H9 (cell line): ENCODE results near the gene NAV1. TPM values are rescaled to one million over a fixed set of nuclear protein-coding genes. Genes with fewer than 3 reads are reported as not detected.

Experiments
- DNase-seq: peaks from one replicate; pipeline ENCODE4 v3.0.0-alpha.2; 2017
- H2AFZ ChIP-seq: one replicate; pipeline ENCODE4 v1.6.1; 2013; ENCODE audit warnings: mild to moderate bottlenecking, low read length, control low read depth, moderate library complexity
- H2AK5ac ChIP-seq: 2 replicates; pipeline ENCODE4 v1.6.1; 2013; ENCODE audit warnings: low read length, control low read depth, mixed read lengths; ENCODE audit not compliant: insufficient read length
- H2BK120ac ChIP-seq: one replicate; pipeline ENCODE4 v1.6.1; 2013; ENCODE audit warnings: low read depth, mild to moderate bottlenecking, low read length, control low read depth, inconsistent platforms; ENCODE audit not compliant: poor library complexity, severe bottlenecking
- H2BK12ac ChIP-seq: 2 replicates; pipeline ENCODE4 v1.6.1; 2013; ENCODE audit warnings: low read length, control low read depth, mixed read lengths, low read depth; ENCODE audit not compliant: insufficient read length
- H2BK15ac ChIP-seq: 2 replicates; pipeline ENCODE4 v1.6.1; 2013; ENCODE audit warnings: low read depth, low read length, control low read depth
- H2BK20ac ChIP-seq: one replicate; pipeline ENCODE4 v1.6.1; 2013; ENCODE audit warnings: low read depth, mild to moderate bottlenecking, low read length, control low read depth, inconsistent platforms; ENCODE audit not compliant: poor library complexity, severe bottlenecking
- H2BK5ac ChIP-seq: 2 replicates; pipeline ENCODE4 v1.6.1; 2013; ENCODE audit warnings: low read length, control low read depth, mixed read lengths; ENCODE audit not compliant: insufficient read length
- H3K14ac ChIP-seq: 2 replicates; pipeline ENCODE4 v1.6.1; 2013; ENCODE audit warnings: low read length, control low read depth; ENCODE audit not compliant: insufficient read depth
- H3K18ac ChIP-seq: 2 replicates; pipeline ENCODE4 v1.6.1; 2013; ENCODE audit warnings: low read depth, mild to moderate bottlenecking, mixed read lengths, low read length, control low read depth; ENCODE audit not compliant: insufficient read length
- H3K23ac ChIP-seq: 2 replicates; pipeline ENCODE4 v1.6.1; 2013; ENCODE audit warnings: low read length, control low read depth, mixed read lengths, low read depth; ENCODE audit not compliant: insufficient read length
- H3K23me2 ChIP-seq: 2 replicates; pipeline ENCODE4 v1.6.1; 2013; ENCODE audit warnings: low read depth, mild to moderate bottlenecking, mixed read lengths, low read length, control low read depth; ENCODE audit not compliant: insufficient read length, poor library complexity, severe bottlenecking
- H3K27ac ChIP-seq: 2 replicates; pipeline ENCODE4 v1.5.1; 2013; ENCODE audit warnings: low read length, control low read depth, mixed read lengths, low read depth; ENCODE audit not compliant: insufficient read length
- H3K27me3 ChIP-seq: 2 replicates; pipeline ENCODE4 v1.6.1; 2013; ENCODE audit warnings: low read length, control low read depth, inconsistent platforms; ENCODE audit not compliant: insufficient read depth
- H3K4ac ChIP-seq: 2 replicates; pipeline ENCODE4 v1.6.1; 2013; ENCODE audit warnings: low read depth, mild to moderate bottlenecking, control low read depth, inconsistent platforms, low read length, moderate library complexity
- H3K4me1 ChIP-seq: 2 replicates; pipeline ENCODE4 v1.6.1; 2013; ENCODE audit warnings: low read length, control low read depth, inconsistent platforms; ENCODE audit not compliant: insufficient read depth
- H3K4me2 ChIP-seq: 2 replicates; pipeline ENCODE4 v1.6.1; 2013; ENCODE audit warnings: low read length, control low read depth, mixed read lengths; ENCODE audit not compliant: insufficient read length, insufficient read depth
- H3K56ac ChIP-seq: 2 replicates; pipeline ENCODE4 v1.6.1; 2013; ENCODE audit warnings: low read depth, mild to moderate bottlenecking, mixed read lengths, low read length, control low read depth; ENCODE audit not compliant: insufficient read length
- H3K79me1 ChIP-seq: 2 replicates; pipeline ENCODE4 v1.6.1; 2013; ENCODE audit warnings: low read depth, mild to moderate bottlenecking, moderate library complexity, low read length, control low read depth, inconsistent platforms; ENCODE audit not compliant: insufficient read depth, poor library complexity, severe bottlenecking
- H3K79me2 ChIP-seq: 2 replicates; pipeline ENCODE4 v1.6.1; 2013; ENCODE audit warnings: low read length, control low read depth, inconsistent platforms; ENCODE audit not compliant: insufficient read depth
- H3K9ac ChIP-seq: 2 replicates; pipeline ENCODE4 v1.6.1; 2013; ENCODE audit warnings: low read length, control low read depth, mixed read lengths; ENCODE audit not compliant: insufficient read length; ENCODE audit errors: extremely low read depth
- H3K9me3 ChIP-seq: one replicate; pipeline ENCODE4 v1.6.1; 2013; ENCODE audit warnings: low read depth, low read length, inconsistent platforms; ENCODE audit not compliant: control insufficient read depth
- H3T11ph ChIP-seq: one replicate; pipeline ENCODE4 v1.6.1; 2013; ENCODE audit warnings: mild to moderate bottlenecking, low read length, control low read depth, inconsistent platforms
- H4K20me1 ChIP-seq: one replicate; pipeline ENCODE4 v1.6.1; 2013; ENCODE audit not compliant: control insufficient read depth, insufficient read length, insufficient read depth
- H4K5ac ChIP-seq: 2 replicates; pipeline ENCODE4 v1.6.1; 2013; ENCODE audit warnings: low read depth, mild to moderate bottlenecking, mixed read lengths, low read length, control low read depth; ENCODE audit not compliant: insufficient read length
- H4K8ac ChIP-seq: replicated peaks from 2 replicates; pipeline ENCODE4 v1.6.1; 2013; ENCODE audit warnings: low read length, control low read depth, mixed read lengths, low read depth; ENCODE audit not compliant: insufficient read length
- H4K91ac ChIP-seq: 2 replicates; pipeline ENCODE4 v1.6.1; 2013; ENCODE audit warnings: low read depth, mild to moderate bottlenecking, moderate library complexity, mixed read lengths, low read length, control low read depth; ENCODE audit not compliant: insufficient read length
- H3K27ac Mint-ChIP-seq, 3 experiments: 2 replicates in 2 of 3; 3 replicates in 1 of 3; pipeline ENCODE4 v1.8.0; 2020 to 2021; ENCODE audit warnings: mixed read lengths in 3 of 3, mild to moderate bottlenecking in 1 of 3, moderate library complexity in 1 of 3
- H3K27me3 Mint-ChIP-seq: 2 replicates; pipeline ENCODE4 v1.8.0; 2021; ENCODE audit warnings: low read depth, mild to moderate bottlenecking, moderate library complexity, mixed read lengths
- H3K36me3 Mint-ChIP-seq, 3 experiments: 2 replicates in 2 of 3; 3 replicates in 1 of 3; pipeline ENCODE4 v1.8.0; 2020 to 2021; ENCODE audit warnings: low read depth in 3 of 3, mixed read lengths in 3 of 3; ENCODE audit not compliant: insufficient read depth in 1 of 3
- H3K4me1 Mint-ChIP-seq, 2 experiments: 2 replicates each; pipeline ENCODE4 v1.8.0; 2020; ENCODE audit warnings: mixed read lengths in 2 of 2
- H3K4me3 Mint-ChIP-seq, 2 experiments: 2 replicates in 1 of 2; 3 replicates in 1 of 2; pipeline ENCODE4 v1.8.0; 2020 to 2021; ENCODE audit warnings: mild to moderate bottlenecking in 2 of 2, mixed read lengths in 2 of 2, moderate library complexity in 1 of 2
- H3K9me3 Mint-ChIP-seq, 2 experiments: 2 replicates in 1 of 2; 3 replicates in 1 of 2; pipeline ENCODE4 v1.8.0; 2020; ENCODE audit warnings: mild to moderate bottlenecking in 2 of 2, mixed read lengths in 2 of 2, moderate library complexity in 1 of 2
- CTCF ChIP-seq: fragments of 200-600 bp; sonication (generic); conservative IDR thresholded peaks from 3 replicates; pipeline ENCODE4 v1.8.0; 2021; ENCODE audit warnings: antibody characterized with exemption, mild to moderate bottlenecking
- WGBS: extraction: QIAGEN DNeasy Blood & Tissue Kit; methylation state at CpG from one replicate; pipeline ENCODE4 v1.1.7; 2013; ENCODE audit warnings: missing lambda C conversion rate, low lambda C conversion rate, mixed read lengths; ENCODE audit not compliant: insufficient read length; ENCODE audit errors: extremely low coverage; 5-methylcytosine and 5-hydroxymethylcytosine counted together
- total RNA-seq: library from RNA; stranded (reverse); gene quantifications from 2 replicates; pipeline ENCODE4 v1.2.1, GENCODE V29; 2021

Gene NAV1
- total RNA-seq, 1 experiment from 2014 or later: 20.5 TPM

- H4K5ac ChIP-seq: no peak overlapping the region
- no peak overlapping the region for H2AK5ac ChIP-seq
- H3T11ph ChIP-seq: no peak overlapping the region
- H2BK120ac ChIP-seq: no peak overlapping the region
- H3K27me3 Mint-ChIP-seq: peaks cover 57% of the 10 kb centered on the region
- H3K18ac ChIP-seq: no peak overlapping the region
- H2BK12ac ChIP-seq: no peak overlapping the region
- DNase-seq: no peak
- H3K79me2 ChIP-seq: no peaks in the 10 kb centered on the region
- H3K27ac ChIP-seq: no peak overlapping the region
- no CpG with 5 or more reads among the region's 7 CpGs for WGBS
- no peak overlapping the region; a peak in 1 of 5 replicates for H3K4me3 Mint-ChIP-seq
- no peaks in the 10 kb centered on the region for H3K36me3 Mint-ChIP-seq
- H3K27ac Mint-ChIP-seq: no peak overlapping the region
- H2BK5ac ChIP-seq: no peak overlapping the region
- no peak overlapping the region for H2AFZ ChIP-seq
- peaks cover 0 to 6% of the 10 kb centered on the region in 2 experiments; a peak in 2 of 5 replicates for H3K9me3 Mint-ChIP-seq
- no peak overlapping the region for H3K9ac ChIP-seq
- H3K23ac ChIP-seq: no peak overlapping the region
- H3K79me1 ChIP-seq: no peaks in the 10 kb centered on the region
- no peak for TF ChIP-seq CTCF
- H2BK15ac ChIP-seq: no peak overlapping the region
- H3K4me1 Mint-ChIP-seq: peaks cover 17 to 28% of the 10 kb centered on the region in 2 experiments
- peaks cover 15% of the 10 kb centered on the region for H3K23me2 ChIP-seq
- H4K8ac ChIP-seq: no peak overlapping the region
- no peak overlapping the region for H4K91ac ChIP-seq
- no peak overlapping the region for H3K56ac ChIP-seq
- no peaks in the 10 kb centered on the region for H4K20me1 ChIP-seq
- no peak overlapping the region for H3K14ac ChIP-seq
- no peak overlapping the region for H3K4me2 ChIP-seq
- no peak overlapping the region for H2BK20ac ChIP-seq
- H3K4ac ChIP-seq: no peak overlapping the region
- peaks cover 7% of the 10 kb centered on the region; the same call in 1 of the 2 replicates for H3K27me3 ChIP-seq
- no peaks in the 10 kb centered on the region for H3K9me3 ChIP-seq
- H3K4me1 ChIP-seq: no peaks in the 10 kb centered on the region; the same call in 1 of the 2 replicates
Observed at GRCh38 chr1:201543871-201544642, 5.1 kb downstream of the NAV1 start.
